Measurements from ENCODE around the gene ZNF580.

ZNF580 gene

DNA sequence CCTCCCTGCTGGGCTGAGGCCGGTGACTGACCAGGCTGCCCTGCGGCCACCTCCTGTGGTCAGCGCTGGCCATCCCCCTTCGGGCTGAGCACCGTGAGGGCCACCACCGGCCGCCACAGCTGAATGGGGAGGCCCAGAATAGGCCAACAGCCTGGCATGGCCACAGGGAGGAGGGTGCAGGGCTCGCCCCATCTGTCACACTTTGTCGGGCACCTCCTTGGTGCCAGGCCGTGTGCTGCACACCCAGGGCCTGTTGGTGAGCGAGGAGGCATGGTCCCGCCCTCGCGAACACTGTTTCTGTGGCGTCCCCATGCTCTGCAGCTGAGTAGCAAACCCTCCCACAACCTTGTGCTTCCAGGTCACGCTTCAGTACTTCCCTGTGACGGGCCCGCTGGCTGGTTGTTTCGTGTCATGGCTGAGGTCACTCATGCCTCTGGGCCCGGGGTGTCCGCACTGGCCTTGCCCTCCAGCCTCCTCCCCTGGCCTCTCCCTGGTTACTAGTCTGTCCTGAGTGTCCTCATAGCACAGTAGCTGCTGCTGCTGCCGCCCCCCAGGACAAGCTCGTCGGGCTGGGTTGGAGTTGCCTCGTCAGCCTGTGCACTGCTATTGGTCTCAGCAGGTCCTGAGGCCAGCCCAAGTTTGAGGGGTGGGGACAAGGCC is 49.4 kb downstream of the ZNF580 start:
- Histone ChIP-seq H3K4me1 (ENCODE audit: control insufficient read depth in 1 of 2, insufficient read depth in 1 of 2, low read depth in 1 of 2, low read length in 1 of 2) (no peaks in the 10 kb centered on the region), H3K27ac (no peak overlapping the region), H3K36me3 (peaks cover 100% of the 10 kb centered on the region), H3K27me3 (no peaks in the 10 kb centered on the region), H3K9me3 (no peaks in the 10 kb centered on the region), H3K4me3 (ENCODE audit: low read depth in 1 of 2, low read length in 1 of 2) (no peak overlapping the region)
- TF ChIP-seq, protein P1, sequence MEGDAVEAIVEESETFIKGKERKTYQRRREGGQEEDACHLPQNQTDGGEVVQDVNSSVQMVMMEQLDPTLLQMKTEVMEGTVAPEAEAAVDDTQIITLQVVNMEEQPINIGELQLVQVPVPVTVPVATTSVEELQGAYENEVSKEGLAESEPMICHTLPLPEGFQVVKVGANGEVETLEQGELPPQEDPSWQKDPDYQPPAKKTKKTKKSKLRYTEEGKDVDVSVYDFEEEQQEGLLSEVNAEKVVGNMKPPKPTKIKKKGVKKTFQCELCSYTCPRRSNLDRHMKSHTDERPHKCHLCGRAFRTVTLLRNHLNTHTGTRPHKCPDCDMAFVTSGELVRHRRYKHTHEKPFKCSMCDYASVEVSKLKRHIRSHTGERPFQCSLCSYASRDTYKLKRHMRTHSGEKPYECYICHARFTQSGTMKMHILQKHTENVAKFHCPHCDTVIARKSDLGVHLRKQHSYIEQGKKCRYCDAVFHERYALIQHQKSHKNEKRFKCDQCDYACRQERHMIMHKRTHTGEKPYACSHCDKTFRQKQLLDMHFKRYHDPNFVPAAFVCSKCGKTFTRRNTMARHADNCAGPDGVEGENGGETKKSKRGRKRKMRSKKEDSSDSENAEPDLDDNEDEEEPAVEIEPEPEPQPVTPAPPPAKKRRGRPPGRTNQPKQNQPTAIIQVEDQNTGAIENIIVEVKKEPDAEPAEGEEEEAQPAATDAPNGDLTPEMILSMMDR (IDR thresholded peaks at IDR 0.05) = no peak

DNA sequence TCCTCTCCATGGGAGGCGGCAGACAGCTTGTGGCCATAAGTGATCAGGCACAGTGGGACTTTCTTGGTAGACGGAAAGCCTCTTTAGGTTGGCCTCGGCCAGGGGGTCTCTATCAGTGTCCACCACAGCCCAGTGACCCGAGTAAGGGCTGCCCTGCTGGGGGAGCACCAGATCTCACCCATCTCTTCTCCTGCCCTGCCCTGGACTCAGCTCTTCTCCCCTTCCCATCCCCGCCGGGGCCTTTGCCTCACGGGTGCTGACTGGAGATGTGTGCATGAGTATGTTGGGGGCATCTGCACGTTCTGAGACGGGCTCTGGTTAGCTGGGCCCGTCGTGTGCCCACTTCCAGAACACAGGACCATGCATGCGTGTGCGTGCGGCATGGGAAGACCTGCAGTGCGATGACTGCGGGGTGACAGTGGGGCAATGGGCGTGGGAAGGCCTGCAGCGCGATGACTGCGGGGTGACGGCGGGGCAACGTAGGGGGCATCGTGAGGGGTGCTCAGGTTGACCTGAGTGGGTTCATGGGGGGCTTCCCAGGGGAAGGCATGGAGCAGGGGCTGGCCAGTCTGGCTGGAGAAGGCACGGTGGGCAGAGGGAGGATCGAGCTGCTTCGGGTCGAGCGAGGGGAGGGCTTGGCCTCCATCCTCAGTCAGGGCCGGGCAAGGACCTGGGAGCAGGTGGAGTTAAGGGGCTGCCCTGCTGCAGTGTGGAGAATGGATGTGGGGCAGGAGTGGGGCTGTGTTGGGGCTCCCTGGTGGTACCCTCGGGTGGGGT is 50.2 kb downstream of the ZNF580 start:
- no peaks in the 10 kb centered on the region for H3K4me1 ChIP-seq (ENCODE audit: control insufficient read depth in 1 of 2, insufficient read depth in 1 of 2, low read depth in 1 of 2, low read length in 1 of 2)
- no peaks in the 10 kb centered on the region for H3K27me3 ChIP-seq
- TF ChIP-seq, protein P1 (IDR thresholded peaks at IDR 0.05) = no peak
- H3K27ac ChIP-seq = no peak overlapping the region
- peaks cover 100% of the 10 kb centered on the region for H3K36me3 ChIP-seq
- no peak overlapping the region for H3K4me3 ChIP-seq (ENCODE audit: low read depth in 1 of 2, low read length in 1 of 2)
- H3K9me3 ChIP-seq = no peaks in the 10 kb centered on the region

DNA sequence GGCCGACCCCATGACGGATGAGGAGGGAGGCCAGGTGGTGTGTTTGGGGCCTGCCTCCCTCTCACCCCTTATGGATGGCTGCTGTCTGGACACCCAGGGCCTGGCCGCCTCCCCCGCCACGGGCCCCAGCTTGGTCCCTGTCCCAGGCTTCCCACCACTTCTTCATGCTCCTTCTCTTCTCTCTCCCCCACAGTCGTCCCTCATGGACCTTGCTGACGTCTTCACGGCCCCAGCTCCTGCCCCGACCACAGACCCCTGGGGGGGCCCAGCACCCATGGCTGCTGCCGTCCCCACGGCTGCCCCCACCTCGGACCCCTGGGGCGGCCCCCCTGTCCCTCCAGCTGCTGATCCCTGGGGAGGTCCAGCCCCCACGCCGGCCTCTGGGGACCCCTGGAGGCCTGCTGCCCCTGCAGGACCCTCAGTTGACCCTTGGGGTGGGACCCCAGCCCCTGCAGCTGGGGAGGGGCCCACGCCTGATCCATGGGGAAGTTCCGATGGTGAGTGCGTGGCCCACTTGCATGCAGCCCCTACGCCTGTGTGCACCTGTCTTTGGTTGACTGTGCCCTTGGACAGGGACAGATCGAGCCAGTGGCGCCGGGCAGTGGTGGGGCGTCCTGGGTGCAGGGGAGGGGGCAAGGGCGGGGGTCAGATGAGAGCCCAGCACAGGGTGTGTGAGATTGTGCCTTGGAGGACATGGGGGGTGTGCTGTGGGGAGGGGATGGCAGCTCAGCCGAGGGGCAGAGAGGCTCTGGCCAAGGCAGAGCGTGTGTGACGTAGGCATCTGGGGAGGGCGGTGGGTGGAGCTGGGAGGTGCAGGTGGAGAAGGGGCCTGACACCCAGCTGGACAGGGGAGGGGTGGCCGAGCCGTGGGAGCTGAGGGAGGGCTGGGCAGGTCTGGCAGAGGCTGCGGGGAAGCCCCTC is 51.0 kb downstream of the ZNF580 start:
- H3K27ac ChIP-seq = no peak overlapping the region
- peaks cover 100% of the 10 kb centered on the region for H3K36me3 ChIP-seq
- H3K9me3 ChIP-seq = no peaks in the 10 kb centered on the region
- no peaks in the 10 kb centered on the region for H3K27me3 ChIP-seq
- TF ChIP-seq, protein P1 (IDR thresholded peaks at IDR 0.05) = no peak
- H3K4me3 ChIP-seq (ENCODE audit: low read depth in 1 of 2, low read length in 1 of 2) = no peak overlapping the region
- no peaks in the 10 kb centered on the region for H3K4me1 ChIP-seq (ENCODE audit: control insufficient read depth in 1 of 2, insufficient read depth in 1 of 2, low read depth in 1 of 2, low read length in 1 of 2)

GRCh38 chr19:55692681-55693081 is 51.9 kb downstream of the ZNF580 start:
- H3K4me3 ChIP-seq (ENCODE audit: low read depth in 1 of 2, low read length in 1 of 2) = no peak overlapping the region
- TF ChIP-seq, protein P1 (IDR thresholded peaks at IDR 0.05) = no peak
- H3K36me3 ChIP-seq = peaks cover 100% of the 10 kb centered on the region
- no peaks in the 10 kb centered on the region for H3K27me3 ChIP-seq
- no peaks in the 10 kb centered on the region for H3K9me3 ChIP-seq
- H3K4me1 ChIP-seq (ENCODE audit: control insufficient read depth in 1 of 2, insufficient read depth in 1 of 2, low read depth in 1 of 2, low read length in 1 of 2) = no peaks in the 10 kb centered on the region
- H3K27ac ChIP-seq = no peak overlapping the region

Measured in neutrophil (primary cell).